ENCODE measurements around the gene SARDH. TPM values are rescaled to one million over a fixed set of nuclear protein-coding genes. Genes with fewer than 3 reads are reported as not detected.

SARDH gene
- total and polyA plus RNA-seq, 2 of the 13 experiments (the other 11 are each of a cell fraction or from before 2014, with no cell fraction given): 11.6 to 34.9 TPM

GRCh38 chr9:133638711-133639110, 99.4 kb downstream of the SARDH start:
- in situ Hi-C loops (cut with HindIII; ENCODE audit: extremely low pct_ligation_motif_present, low pct_unique_long_range_greater_than_20kb): no loop called here
- 17% methylated on average over 5 of the region's 8 CpGs for WGBS (ENCODE audit: low lambda C conversion rate)

More at GRCh38 chr9:133638711-133639110, 99.4 kb downstream of the SARDH start:
- FAIRE-seq (no peak), DNase-seq (ENCODE audit: low spot score) (no peak), ATAC-seq (no peak)
- Histone ChIP-seq H2AFZ (ENCODE audit: low read length) (no peak overlapping the region), H3K9ac (ENCODE audit: insufficient read depth, low read depth, low read length) (no peak overlapping the region), H3K27me3 (ENCODE audit: control insufficient read depth in 1 of 2, insufficient read depth in 2 of 2, low read length in 2 of 2) (peaks cover 28 to 100% of the 10 kb centered on the region in 2 experiments), H3K9me3 (ENCODE audit: low read length) (no peaks in the 10 kb centered on the region), H3K4me2 (ENCODE audit: low read depth, low read length) (no peak overlapping the region), H3K79me2 (ENCODE audit: insufficient read depth, low read length) (no peaks in the 10 kb centered on the region), H3K27ac (ENCODE audit: extremely low read length, insufficient read depth, low read length) (no peak overlapping the region), H3K4me1 (ENCODE audit: insufficient read depth, low read length) (no peaks in the 10 kb centered on the region), H3K4me3 (replicated peaks in 1 of 3; ENCODE audit: insufficient read depth in 1 of 3, low read depth in 2 of 3, low read length in 3 of 3) (no peak overlapping the region), H4K20me1 (ENCODE audit: insufficient read depth, low read length) (peaks cover 6% of the 10 kb centered on the region; the same call in 1 of the 2 replicates), H3K36me3 (replicated peaks in 1 of 2; ENCODE audit: control insufficient read depth in 1 of 2, insufficient read depth in 2 of 2, low read length in 2 of 2) (no peaks in the 10 kb centered on the region)
- BruUV-seq (replicated peaks): no TSS peak
- intact Hi-C loops (cut with micrococcal nuclease; ENCODE audit: unreplicated experiment): no loop called here
- ChIA-PET CTCF (ENCODE audit: low intra/inter-chr PET ratio, low total read pairs) (no interaction called here), POLR2A (no interaction called here)
- TF ChIP-seq POLR2A (IDR thresholded peaks at IDR 0.05; ENCODE audit: insufficient read depth in 1 of 2, low read depth in 2 of 2, low read length in 2 of 2): no peak
- TF ChIP-seq RFX3 (CRISPR knock-in tag; IDR thresholded peaks at IDR 0.05): no peak
- TF ChIP-seq NR1H2 (CRISPR knock-in tag; IDR thresholded peaks at IDR 0.05; ENCODE audit: borderline replicate concordance, low read depth): no peak
- no peak for TF ChIP-seq ATF3 (CRISPR knock-in tag; IDR thresholded peaks at IDR 0.05)
- TF ChIP-seq ZNF761 (CRISPR knock-in tag; conservative IDR thresholded peaks at IDR 0.05): no peak
- TF ChIP-seq TEAD3 (CRISPR knock-in tag; optimal IDR thresholded peaks at IDR 0.05; ENCODE audit: borderline replicate concordance): no peak
- TF ChIP-seq ZNF512 (CRISPR knock-in tag; IDR thresholded peaks at IDR 0.05): no peak
- no peak for TF ChIP-seq ZNF503 (CRISPR knock-in tag; IDR thresholded peaks at IDR 0.05)
- no peak for TF ChIP-seq ZBTB21 (CRISPR knock-in tag; IDR thresholded peaks at IDR 0.05)
- no peak for TF ChIP-seq RAD21 (CRISPR knock-in tag; IDR thresholded peaks at IDR 0.05)
- TF ChIP-seq KDM3A (CRISPR knock-in tag; IDR thresholded peaks at IDR 0.05; ENCODE audit: low read depth): no peak
- TF ChIP-seq ZSCAN31 (CRISPR knock-in tag; IDR thresholded peaks at IDR 0.05; ENCODE audit: low read depth): no peak
- TF ChIP-seq BRF2 (CRISPR knock-in tag; IDR thresholded peaks at IDR 0.05): no peak
- TF ChIP-seq ZBTB43 (CRISPR knock-in tag; conservative IDR thresholded peaks at IDR 0.05): no peak
- no peak for TF ChIP-seq ZNF468 (CRISPR knock-in tag; IDR thresholded peaks at IDR 0.05)
- no peak for TF ChIP-seq ZNF496 (CRISPR knock-in tag; IDR thresholded peaks at IDR 0.05; ENCODE audit: insufficient replicate concordance)
